Glutamatergic neuron (in vitro differentiated cells): ENCODE measurements around the gene TGM3. TPM values are rescaled to one million over a fixed set of nuclear protein-coding genes. Genes with fewer than 3 reads are reported as not detected.

Experiments
- DNase-seq: peaks from one replicate; pipeline ENCODE4 v3.0.0; 2022
- H3K27ac Mint-ChIP-seq: one replicate; pipeline ENCODE4 v1.8.0; 2020; ENCODE audit warnings: mild to moderate bottlenecking, mixed read lengths, inconsistent platforms; ENCODE audit not compliant: unreplicated experiment
- H3K27me3 Mint-ChIP-seq: one replicate; pipeline ENCODE4 v1.8.0; 2020; ENCODE audit warnings: mild to moderate bottlenecking, moderate library complexity, mixed read lengths, inconsistent platforms; ENCODE audit not compliant: unreplicated experiment
- H3K36me3 Mint-ChIP-seq: one replicate; pipeline ENCODE4 v1.8.0; 2020; ENCODE audit warnings: mild to moderate bottlenecking, mixed read lengths, inconsistent platforms; ENCODE audit not compliant: unreplicated experiment
- H3K4me1 Mint-ChIP-seq: one replicate; pipeline ENCODE4 v1.8.0; 2020; ENCODE audit warnings: mild to moderate bottlenecking, low read depth, mixed read lengths, inconsistent platforms; ENCODE audit not compliant: unreplicated experiment
- H3K4me3 Mint-ChIP-seq: one replicate; pipeline ENCODE4 v1.8.0; 2020; ENCODE audit warnings: mild to moderate bottlenecking, mixed read lengths, inconsistent platforms; ENCODE audit not compliant: unreplicated experiment
- H3K9me3 Mint-ChIP-seq: one replicate; pipeline ENCODE4 v1.8.0; 2020; ENCODE audit warnings: mild to moderate bottlenecking, moderate library complexity, mixed read lengths, inconsistent platforms; ENCODE audit not compliant: unreplicated experiment
- CTCF ChIP-seq: fragments of 200-600 bp; sonication (generic); IDR thresholded peaks from one replicate; pipeline ENCODE4 v1.5.0; 2021; ENCODE audit not compliant: partially characterized antibody, unreplicated experiment
- total RNA-seq: library from RNA; stranded (reverse); fragmentation: NEBNext Ultra II Directional; extraction: Animal tissue kit (Norgen Biotek cat#: 25700); gene quantifications from one replicate; pipeline ENCODE4 v1.2.1, GENCODE V29; 2021; ENCODE audit not compliant: unreplicated experiment

Gene TGM3
- total RNA-seq, 1 donor from 2014 or later: not detected

GRCh38 chr20:2346188-2346587 is 50.4 kb downstream of the TGM3 start:
- no peak for TF ChIP-seq CTCF
- peaks cover 6% of the 10 kb centered on the region for H3K27me3 Mint-ChIP-seq
- no peak for DNase-seq

GRCh38 chr20:2348336-2348735 is 52.5 kb downstream of the TGM3 start:
- Mint-ChIP-seq H3K27ac (no peak overlapping the region), H3K36me3 (no peaks in the 10 kb centered on the region), H3K4me1 (no peaks in the 10 kb centered on the region), H3K4me3 (no peak overlapping the region), H3K9me3 (no peaks in the 10 kb centered on the region), H3K27me3 (peaks cover 6% of the 10 kb centered on the region)
- DNase-seq: no peak
- no peak for TF ChIP-seq CTCF

More at GRCh38 chr20:2346188-2346587, 50.4 kb downstream of the TGM3 start:
- Mint-ChIP-seq H3K4me3 (no peak overlapping the region), H3K27ac (no peak overlapping the region), H3K36me3 (no peaks in the 10 kb centered on the region), H3K9me3 (peaks cover 3% of the 10 kb centered on the region), H3K4me1 (no peaks in the 10 kb centered on the region)

DNA sequence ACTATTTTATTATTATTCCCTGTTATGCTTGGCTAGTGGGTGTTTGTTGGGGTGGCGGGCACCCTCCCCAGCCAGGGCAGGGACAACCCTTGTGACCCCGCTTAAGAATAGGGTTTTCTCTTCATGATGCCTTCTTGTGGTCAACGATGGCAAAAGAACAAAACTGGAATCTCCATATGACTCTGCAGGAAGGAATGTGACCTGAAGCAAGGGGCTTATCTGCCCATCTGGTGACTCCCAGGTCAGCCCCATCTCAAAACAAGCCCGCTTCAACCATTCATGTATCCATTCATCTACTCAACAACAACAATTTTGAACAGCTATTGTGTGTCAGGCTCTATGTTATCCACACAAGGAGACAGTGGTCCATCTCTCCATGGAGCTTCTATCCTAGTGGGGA is 54.0 kb downstream of the TGM3 start:
- DNase-seq: no peak
- no peak overlapping the region for H3K27ac Mint-ChIP-seq
- no peaks in the 10 kb centered on the region for H3K9me3 Mint-ChIP-seq
- no peak overlapping the region for H3K4me3 Mint-ChIP-seq
- H3K36me3 Mint-ChIP-seq: no peaks in the 10 kb centered on the region
- H3K27me3 Mint-ChIP-seq: peaks cover 8% of the 10 kb centered on the region
- H3K4me1 Mint-ChIP-seq: no peaks in the 10 kb centered on the region
- TF ChIP-seq CTCF: no peak

GRCh38 chr20:2350606-2351005 is 54.8 kb downstream of the TGM3 start:
- DNase-seq: no peak
- H3K27ac Mint-ChIP-seq: no peak overlapping the region
- H3K36me3 Mint-ChIP-seq: no peaks in the 10 kb centered on the region
- H3K4me3 Mint-ChIP-seq: no peak overlapping the region
- peaks cover 6% of the 10 kb centered on the region for H3K27me3 Mint-ChIP-seq
- no peaks in the 10 kb centered on the region for H3K9me3 Mint-ChIP-seq
- no peak for TF ChIP-seq CTCF
- no peaks in the 10 kb centered on the region for H3K4me1 Mint-ChIP-seq

GRCh38 chr20:2353231-2353630 is 57.4 kb downstream of the TGM3 start:
- Mint-ChIP-seq H3K36me3 (no peaks in the 10 kb centered on the region), H3K27ac (no peak overlapping the region), H3K4me3 (no peak overlapping the region), H3K9me3 (no peaks in the 10 kb centered on the region), H3K27me3 (peaks cover 7% of the 10 kb centered on the region), H3K4me1 (no peaks in the 10 kb centered on the region)
- TF ChIP-seq CTCF: no peak
- DNase-seq: no peak
